ENCODE results near the gene TUT1.
"Not testable (repeated sequence)": the region's sequence is repeated elsewhere in the genome, so short reads cannot be mapped to it uniquely, and the experiment has no call there.

Gene TUT1

GRCh38 chr11:62575156-62575555 lies 16.2 kb downstream of the TUT1 start:
- DNase-seq, result no peak

- no peak for DNase-seq
Measured at GRCh38 chr11:62574363-62575071, 16.8 kb downstream of the TUT1 start.

GRCh38 chr11:62573592-62574362 lies 17.5 kb downstream of the TUT1 start, which contains the start of gene EEF1G:
Gene EEF1G, minus strand, starts transcription at chr11:62573891. Its CDS starts 49 bp downstream, at chr11:62573842.
- peak; percentile 99 for DNase-seq

- peak; percentile 38 for DNase-seq
Measured at GRCh38 chr11:62573006-62573591, 18.2 kb downstream of the TUT1 start.

- DNase-seq, result no peak
Measured at GRCh38 chr11:62572431-62572830, 18.9 kb downstream of the TUT1 start.

- not testable (repeated sequence) for DNase-seq
Measured at GRCh38 chr11:62571493-62571892, 19.8 kb downstream of the TUT1 start.

GRCh38 chr11:62570903-62571302 lies 20.4 kb downstream of the TUT1 start:
- not testable (repeated sequence) for DNase-seq

GRCh38 chr11:62569611-62570010 lies 21.7 kb downstream of the TUT1 start:
- DNase-seq, result no peak

GRCh38 chr11:62567018-62567633 lies 24.2 kb downstream of the TUT1 start:
- no peak for DNase-seq

GRCh38 chr11:62566247-62566646 lies 25.1 kb downstream of the TUT1 start:
- DNase-seq, result no peak

GRCh38 chr11:62565100-62565802 lies 26.1 kb downstream of the TUT1 start:
- DNase-seq, result no peak

GRCh38 chr11:62561677-62562230 lies 29.6 kb downstream of the TUT1 start:
- DNase-seq, result not testable (repeated sequence)

- peak; percentile 85 for DNase-seq
Measured at GRCh38 chr11:62560566-62561103, 30.7 kb downstream of the TUT1 start.

GRCh38 chr11:62559626-62560025 lies 31.7 kb downstream of the TUT1 start:
- DNase-seq, result not testable (repeated sequence)

GRCh38 chr11:62559204-62559603 lies 32.1 kb downstream of the TUT1 start:
- DNase-seq, result no peak

- no peak for DNase-seq
Measured at GRCh38 chr11:62558669-62559068, 32.7 kb downstream of the TUT1 start.

- DNase-seq, result peak; percentile 70
Measured at GRCh38 chr11:62556875-62557631, 34.3 kb downstream of the TUT1 start.

GRCh38 chr11:62556108-62556874 lies 35.0 kb downstream of the TUT1 start:
- peak; percentile 90 for DNase-seq

GRCh38 chr11:62555464-62556107 lies 35.7 kb downstream of the TUT1 start:
- peak; percentile 93 for DNase-seq
